ENCODE results near the gene CABP4.
"Not testable (repeated sequence)": the region's sequence is repeated elsewhere in the genome, so short reads cannot be mapped to it uniquely, and the experiment has no call there.

Gene CABP4

GRCh38 chr11:67419325-67420049 lies 35.7 kb upstream of the CABP4 start:
- no peak for DNase-seq

- no peak for DNase-seq
Observed at GRCh38 chr11:67420147-67420645, 35.0 kb upstream of the CABP4 start.

- peak; percentile 86 for DNase-seq
Observed at GRCh38 chr11:67420646-67421429, 34.3 kb upstream of the CABP4 start.

GRCh38 chr11:67421430-67422031 lies 33.6 kb upstream of the CABP4 start:
- no peak for DNase-seq

- DNase-seq: no peak
Observed at GRCh38 chr11:67422891-67423290, 32.3 kb upstream of the CABP4 start.

GRCh38 chr11:67423466-67423865 lies 31.7 kb upstream of the CABP4 start:
- no peak for DNase-seq

GRCh38 chr11:67423891-67424613 lies 31.1 kb upstream of the CABP4 start:
- no peak for DNase-seq

GRCh38 chr11:67427364-67427859 lies 27.7 kb upstream of the CABP4 start:
- DNase-seq: not testable (repeated sequence)

- DNase-seq: peak; percentile 93
Observed at GRCh38 chr11:67428052-67429001, 26.8 kb upstream of the CABP4 start, which contains the start of gene RPS6KB2. Gene RPS6KB2, plus strand, starts transcription at chr11:67428494. Its CDS starts 52 bp downstream, at chr11:67428546.

- no peak for DNase-seq
Observed at GRCh38 chr11:67429038-67429668, 26.0 kb upstream of the CABP4 start.

GRCh38 chr11:67429722-67430121 lies 25.4 kb upstream of the CABP4 start:
- DNase-seq: no peak

- DNase-seq: no peak
Observed at GRCh38 chr11:67431346-67432249, 23.6 kb upstream of the CABP4 start.

- DNase-seq: no peak
Observed at GRCh38 chr11:67432655-67433349, 22.4 kb upstream of the CABP4 start.

- no peak for DNase-seq
Observed at GRCh38 chr11:67433536-67434394, 21.4 kb upstream of the CABP4 start.

- no peak for DNase-seq
Observed at GRCh38 chr11:67434395-67434881, 20.7 kb upstream of the CABP4 start.

GRCh38 chr11:67435031-67435726 lies 20.0 kb upstream of the CABP4 start:
- DNase-seq: no peak

- DNase-seq: no peak
Observed at GRCh38 chr11:67435727-67436458, 19.3 kb upstream of the CABP4 start.
